ENCODE results near the gene C10orf53. TPM values are rescaled to one million over a fixed set of nuclear protein-coding genes. Genes with fewer than 3 reads are reported as not detected.
"Not testable (repeated sequence)": the region's sequence is repeated elsewhere in the genome, so short reads cannot be mapped to it uniquely, and the experiment has no call there.

The C10orf53 gene
- total and polyA plus RNA-seq, 10 of the 15 experiments (the other 5 are each of a cell fraction or from before 2014, with no cell fraction given), result not detected

- DNase-seq (ENCODE audit: low read depth, low spot score); ATAC-seq; H4K20me1 ChIP-seq (ENCODE audit: control insufficient read depth, insufficient read depth); FAIRE-seq; SMC1A ChIA-PET (ENCODE audit: uncharacterized antibody, unreplicated experiment); H3K4me3 ChIP-seq; RAD21 ChIA-PET (ENCODE audit: unreplicated experiment); H3K27me3 ChIP-seq (replicated peaks in 1 of 2; ENCODE audit: control insufficient read depth in 2 of 2, insufficient read depth in 2 of 2, low read length in 1 of 2); H3K36me3 ChIP-seq (ENCODE audit: control insufficient read depth in 2 of 2, insufficient read depth in 2 of 2, low read length in 1 of 2); intact Hi-C loops (cut with micrococcal nuclease; ENCODE audit: unreplicated experiment); H3K4me2 ChIP-seq (ENCODE audit: control insufficient read depth, insufficient read depth); H3K9ac ChIP-seq (ENCODE audit: control insufficient read depth, insufficient read depth, low read length); H3K4me1 ChIP-seq (ENCODE audit: control insufficient read depth, insufficient read depth, low read length); H3K9me3 ChIP-seq (replicated peaks; ENCODE audit: control insufficient read depth, insufficient read depth, low read length); BruUV-seq (replicated peaks); H2AFZ ChIP-seq (ENCODE audit: control insufficient read depth, low read depth, low read length); CTCF ChIA-PET; in situ Hi-C loops (cut with MboI); H3K27ac ChIP-seq (ENCODE audit: control insufficient read depth, insufficient read depth); H3K79me2 ChIP-seq (ENCODE audit: control insufficient read depth, insufficient read depth, low read length): not testable (repeated sequence)
- POLR2A ChIA-PET, result interaction anchor here (0.6 kb wide), 1 partner anchor 14 kb away, joined by 4 read pairs; no protein-coding TSS in a partner anchor
- peak; percentile 62; the same call in 1 of the 2 replicates for TF ChIP-seq NFYB (IDR thresholded peaks at IDR 0.05; ENCODE audit: insufficient read depth, low read depth, low read length)
- WGBS (ENCODE audit: insufficient coverage, insufficient replicate concordance, low lambda C conversion rate, missing lambda C conversion rate), result 19% methylated on average over 3 of the region's 5 CpGs
These were observed 3.0 kb downstream of the C10orf53 start for GRCh38 chr10:49682449-49682848.

- Histone ChIP-seq H4K20me1 (ENCODE audit: control insufficient read depth, insufficient read depth) (no peaks in the 10 kb centered on the region), H2AFZ (ENCODE audit: control insufficient read depth, low read depth, low read length) (no peak overlapping the region), H3K79me2 (ENCODE audit: control insufficient read depth, insufficient read depth, low read length) (no peaks in the 10 kb centered on the region), H3K4me1 (ENCODE audit: control insufficient read depth, insufficient read depth, low read length) (no peaks in the 10 kb centered on the region), H3K36me3 (ENCODE audit: control insufficient read depth in 2 of 2, insufficient read depth in 2 of 2, low read length in 1 of 2) (no peaks in the 10 kb centered on the region), H3K27ac (ENCODE audit: control insufficient read depth, insufficient read depth) (no peak overlapping the region), H3K4me2 (ENCODE audit: control insufficient read depth, insufficient read depth) (no peak overlapping the region), H3K9ac (ENCODE audit: control insufficient read depth, insufficient read depth, low read length) (no peak overlapping the region), H3K27me3 (replicated peaks in 1 of 2; ENCODE audit: control insufficient read depth in 2 of 2, insufficient read depth in 2 of 2, low read length in 1 of 2) (peaks cover 2 to 3% of the 10 kb centered on the region in 2 experiments; a peak in 2 of 4 replicates), H3K4me3 (no peak overlapping the region), H3K9me3 (replicated peaks; ENCODE audit: control insufficient read depth, insufficient read depth, low read length) (no peaks in the 10 kb centered on the region; the same call in 2 of the 3 replicates)
- in situ Hi-C loops (cut with MboI) (no loop called here), intact Hi-C loops (cut with micrococcal nuclease; ENCODE audit: unreplicated experiment) (no loop called here)
- no peak for DNase-seq (ENCODE audit: low read depth, low spot score)
- RAD21 ChIA-PET (ENCODE audit: unreplicated experiment), result no interaction called here
- FAIRE-seq, result no peak
- SMC1A ChIA-PET (ENCODE audit: uncharacterized antibody, unreplicated experiment), result no interaction called here
- no TSS peak for BruUV-seq (replicated peaks)
- POLR2A ChIA-PET, result no interaction called here
- WGBS (ENCODE audit: insufficient coverage, insufficient replicate concordance, low lambda C conversion rate, missing lambda C conversion rate), result 90% methylated on average over 2 of the region's 2 CpGs
- no peak for ATAC-seq
- CTCF ChIA-PET, result no interaction called here
- TF ChIP-seq GATAD2B (conservative IDR thresholded peaks at IDR 0.05; ENCODE audit: low read depth) (no peak), ZNF687 (IDR thresholded peaks at IDR 0.05) (no peak), YBX1 (IDR thresholded peaks at IDR 0.05) (no peak), SKIL (IDR thresholded peaks at IDR 0.05; ENCODE audit: low read depth, poor library complexity, severe bottlenecking) (no peak), FOXM1 (IDR thresholded peaks at IDR 0.05; ENCODE audit: low read depth, low read length) (no peak), BCLAF1 (IDR thresholded peaks at IDR 0.05) (no peak), CHD2 (IDR thresholded peaks at IDR 0.05; ENCODE audit: borderline replicate concordance, low read depth, low read length) (no peak)
These were observed 3.4 kb downstream of the C10orf53 start for GRCh38 chr10:49682879-49683278.

Measured in GM12878 (cell line).